OCI-LY3 (cell line): Measurements from ENCODE around the gene DOCK2.

ENCODE experiments used
- H2AFZ ChIP-seq: fragments of 200-600, 300-600 bp; shearing (Covaris generic); 2 replicates; pipeline ENCODE4 v1.6.0; 2014; ENCODE audit warnings: antibody characterized with exemption, low read depth, low read length
- H3K27ac ChIP-seq: fragments of 200-600, 300-600 bp; sonication (generic); 2 replicates; pipeline ENCODE4 v1.5.1; 2014; ENCODE audit warnings: mild to moderate bottlenecking, low read length, moderate library complexity, mixed read lengths
- H3K27me3 ChIP-seq: fragments of 200-600, 300-600 bp; sonication (generic); 2 replicates; pipeline ENCODE4 v1.6.1; 2014; ENCODE audit warnings: low read depth, low read length, mixed read lengths
- H3K36me3 ChIP-seq: fragments of 200-600, 300-600 bp; sonication (generic); replicated peaks from 2 replicates; pipeline ENCODE3; 2014; ENCODE audit warnings: low read depth, low read length, mixed read lengths
- H3K4me1 ChIP-seq: fragments of 300-600, 200-600 bp; sonication (generic); 2 replicates; pipeline ENCODE4 v1.6.1; 2014; ENCODE audit warnings: low read length, mixed read lengths
- H3K4me2 ChIP-seq: fragments of 200-600, 300-600 bp; sonication (generic); 2 replicates; pipeline ENCODE4 v1.6.1; 2014; ENCODE audit warnings: low read length, mixed read lengths
- H3K4me3 ChIP-seq: fragments of 300-600, 200-600 bp; sonication (generic); 2 replicates; pipeline ENCODE4 v1.5.1; 2014; ENCODE audit warnings: antibody characterized with exemption, mild to moderate bottlenecking, low read length, moderate library complexity
- H3K79me2 ChIP-seq: fragments of 300-600, 200-600 bp; shearing (Covaris generic); 2 replicates; pipeline ENCODE4 v1.6.1; 2014; ENCODE audit warnings: mild to moderate bottlenecking, low read length, mixed read lengths
- H3K9ac ChIP-seq: fragments of 300-600, 200-600 bp; shearing (Covaris generic); 2 replicates; pipeline ENCODE4 v1.6.0; 2014; ENCODE audit warnings: mild to moderate bottlenecking, low read length, moderate library complexity
- H3K9me3 ChIP-seq: fragments of 200-600, 300-600 bp; shearing (Covaris generic); 2 replicates; pipeline ENCODE4 v1.6.1; 2014; ENCODE audit warnings: low read length, mixed read lengths; ENCODE audit not compliant: insufficient read depth
- H4K20me1 ChIP-seq: fragments of 200-600, 300-600 bp; sonication (generic); 2 replicates; pipeline ENCODE4 v1.6.1; 2016; ENCODE audit warnings: low read length, mixed read lengths; ENCODE audit not compliant: insufficient read depth
- EZH2phosphoT487 ChIP-seq: fragments of 200-600 bp; shearing (Covaris generic); IDR thresholded peaks from 2 replicates; pipeline ENCODE4 v1.6.1; 2018; ENCODE audit warnings: antibody characterized with exemption, mixed run types, low read depth
- TF ChIP-seq, protein P1 (sequence below): fragments of 200-600, 300-600 bp; sonication (generic); IDR thresholded peaks from 2 replicates; pipeline ENCODE4 v1.5.1; 2014; ENCODE audit warnings: antibody characterized with exemption, low read length, low read depth

DOCK2 gene

GRCh38 chr5:169862391-169862811 lies 225.3 kb downstream of the DOCK2 start:
- no peaks in the 10 kb centered on the region for H3K9me3 ChIP-seq
- peaks cover 9% of the 10 kb centered on the region; the same call in 1 of the 2 replicates for H4K20me1 ChIP-seq
- no peak overlapping the region for H2AFZ ChIP-seq
- no peak overlapping the region for H3K9ac ChIP-seq
- H3K36me3 ChIP-seq: peaks cover 9% of the 10 kb centered on the region
- no peaks in the 10 kb centered on the region for H3K27me3 ChIP-seq
- no peak overlapping the region for H3K4me3 ChIP-seq
- H3K27ac ChIP-seq: no peak overlapping the region
- no peaks in the 10 kb centered on the region for H3K4me1 ChIP-seq
- no peak overlapping the region for H3K4me2 ChIP-seq
- no peaks in the 10 kb centered on the region for H3K79me2 ChIP-seq
- TF ChIP-seq, protein P1, sequence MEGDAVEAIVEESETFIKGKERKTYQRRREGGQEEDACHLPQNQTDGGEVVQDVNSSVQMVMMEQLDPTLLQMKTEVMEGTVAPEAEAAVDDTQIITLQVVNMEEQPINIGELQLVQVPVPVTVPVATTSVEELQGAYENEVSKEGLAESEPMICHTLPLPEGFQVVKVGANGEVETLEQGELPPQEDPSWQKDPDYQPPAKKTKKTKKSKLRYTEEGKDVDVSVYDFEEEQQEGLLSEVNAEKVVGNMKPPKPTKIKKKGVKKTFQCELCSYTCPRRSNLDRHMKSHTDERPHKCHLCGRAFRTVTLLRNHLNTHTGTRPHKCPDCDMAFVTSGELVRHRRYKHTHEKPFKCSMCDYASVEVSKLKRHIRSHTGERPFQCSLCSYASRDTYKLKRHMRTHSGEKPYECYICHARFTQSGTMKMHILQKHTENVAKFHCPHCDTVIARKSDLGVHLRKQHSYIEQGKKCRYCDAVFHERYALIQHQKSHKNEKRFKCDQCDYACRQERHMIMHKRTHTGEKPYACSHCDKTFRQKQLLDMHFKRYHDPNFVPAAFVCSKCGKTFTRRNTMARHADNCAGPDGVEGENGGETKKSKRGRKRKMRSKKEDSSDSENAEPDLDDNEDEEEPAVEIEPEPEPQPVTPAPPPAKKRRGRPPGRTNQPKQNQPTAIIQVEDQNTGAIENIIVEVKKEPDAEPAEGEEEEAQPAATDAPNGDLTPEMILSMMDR: no peak
- TF ChIP-seq EZH2phosphoT487: no peak

GRCh38 chr5:169864483-169864882 lies 227.4 kb downstream of the DOCK2 start:
- Histone ChIP-seq H3K4me2 (no peak overlapping the region), H3K9ac (no peak overlapping the region), H3K27ac (no peak overlapping the region), H3K36me3 (peaks cover 19% of the 10 kb centered on the region), H3K4me1 (no peaks in the 10 kb centered on the region), H3K9me3 (no peaks in the 10 kb centered on the region), H3K79me2 (no peaks in the 10 kb centered on the region), H3K4me3 (no peak overlapping the region), H3K27me3 (no peaks in the 10 kb centered on the region), H4K20me1 (peaks cover 9% of the 10 kb centered on the region; the same call in 1 of the 2 replicates), H2AFZ (no peak overlapping the region)
- TF ChIP-seq, protein P1: no peak
- no peak for TF ChIP-seq EZH2phosphoT487

DNA sequence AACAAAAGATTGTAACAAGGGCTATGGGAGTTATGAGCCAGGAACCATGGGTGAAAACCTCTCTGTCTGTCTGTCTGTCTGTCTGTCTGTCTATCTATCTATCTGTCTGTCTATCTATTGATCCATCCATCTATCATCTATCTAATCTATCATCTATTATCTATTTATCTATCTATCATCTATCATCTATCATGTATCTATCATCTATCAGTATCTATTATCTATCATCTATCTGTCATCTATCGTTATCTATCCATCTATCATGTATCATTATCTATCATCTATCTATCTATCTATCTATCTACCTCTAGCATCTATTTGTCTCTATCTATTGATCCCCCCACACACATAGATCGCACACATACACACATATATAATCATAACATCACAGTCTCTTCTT lies 230.3 kb downstream of the DOCK2 start:
- Histone ChIP-seq H3K4me3 (no peak overlapping the region), H3K79me2 (no peaks in the 10 kb centered on the region), H4K20me1 (peaks cover 9% of the 10 kb centered on the region; the same call in 1 of the 2 replicates), H3K36me3 (peaks cover 22% of the 10 kb centered on the region), H3K4me1 (no peaks in the 10 kb centered on the region), H3K4me2 (no peak overlapping the region), H3K9me3 (no peaks in the 10 kb centered on the region), H2AFZ (no peak overlapping the region), H3K27me3 (no peaks in the 10 kb centered on the region), H3K9ac (no peak overlapping the region), H3K27ac (no peak overlapping the region)
- TF ChIP-seq, protein P1: no peak
- TF ChIP-seq EZH2phosphoT487: no peak

DNA sequence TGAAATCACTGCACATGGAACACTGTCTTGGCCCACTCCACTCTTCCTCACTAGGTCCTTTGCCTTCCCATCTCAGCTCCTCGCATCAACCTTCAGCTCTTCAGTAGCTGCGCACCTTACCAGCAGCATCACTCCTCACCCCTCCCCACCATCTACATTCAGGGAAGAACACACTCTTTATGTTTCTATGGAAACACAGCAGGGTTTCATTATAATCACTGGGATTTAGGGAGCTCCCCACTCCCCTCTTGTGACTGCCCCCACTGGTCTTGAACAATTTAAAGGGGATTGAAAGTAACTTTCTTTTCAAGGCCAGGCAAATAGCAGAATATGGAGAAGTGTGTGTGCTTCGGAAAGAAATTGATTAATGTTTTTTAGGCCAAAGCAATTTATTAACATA lies 232.0 kb downstream of the DOCK2 start:
- Histone ChIP-seq H3K4me2 (no peak overlapping the region), H3K79me2 (no peaks in the 10 kb centered on the region), H2AFZ (no peak overlapping the region), H3K36me3 (peaks cover 18% of the 10 kb centered on the region), H3K27ac (no peak overlapping the region), H3K4me3 (no peak overlapping the region), H3K9ac (no peak overlapping the region), H3K9me3 (no peaks in the 10 kb centered on the region), H4K20me1 (peaks cover 9% of the 10 kb centered on the region; the same call in 1 of the 2 replicates), H3K4me1 (no peaks in the 10 kb centered on the region), H3K27me3 (no peaks in the 10 kb centered on the region)
- TF ChIP-seq, protein P1: no peak
- no peak for TF ChIP-seq EZH2phosphoT487
